HEK293 (cell line): ENCODE results near the gene HBEGF.

Experiments
- CTCF ChIA-PET: fragments of 350-600 bp; formaldehyde crosslinking; extraction: SDS; loops from one replicate; lab custom pipeline; 2021; ENCODE audit warnings: antibody characterized with exemption; lab: Yijun Ruan, JAX
- POLR2A ChIA-PET: fragments of 300-600 bp; formaldehyde crosslinking; extraction: SDS; loops from one replicate; lab custom pipeline; 2020; ENCODE audit warnings: antibody characterized with exemption, inconsistent platforms; lab: Yijun Ruan, JAX
- H3K27ac ChIP-seq: fragments of 200-500 bp; sonication (Bioruptor generic); 2 replicates; pipeline ENCODE4 v1.5.1; 2014; ENCODE audit warnings: low read depth, low read length, control low read depth, inconsistent platforms; ENCODE audit errors: extremely low read depth
- H3K36me3 ChIP-seq, 2 experiments: fragments of 200-500 bp in 1 of 2; sonication (Bioruptor generic) in 1 of 2; 1 replicate in 1 of 2; 2 replicates in 1 of 2; pipeline ENCODE4 v1.5.1; 2014 to 2017; ENCODE audit warnings: inconsistent platforms in 2 of 2, low read length in 2 of 2; ENCODE audit not compliant: control insufficient read depth in 2 of 2, insufficient read depth in 1 of 2
- H3K4me1 ChIP-seq: fragments of 200-500 bp; sonication (Bioruptor generic); 2 replicates; pipeline ENCODE4 v1.5.1; 2014; ENCODE audit warnings: mild to moderate bottlenecking, low read length, inconsistent platforms; ENCODE audit not compliant: control insufficient read depth, insufficient read depth
- H3K4me3 ChIP-seq: 2 replicates; pipeline ENCODE4 v1.5.1; 2011; ENCODE audit warnings: low read depth, mild to moderate bottlenecking, control low read depth, low read length, moderate library complexity
- H3K9me3 ChIP-seq: fragments of 200-500 bp; sonication (Bioruptor generic); 2 replicates; pipeline ENCODE4 v1.5.1; 2014; ENCODE audit warnings: low read depth, low read length, inconsistent platforms; ENCODE audit not compliant: control insufficient read depth, insufficient read depth
- KLF10 ChIP-seq: fragments of 450-650 bp; IDR thresholded peaks from 2 replicates; pipeline ENCODE4 v1.5.1; 2018; ENCODE audit warnings: missing biosample characterization, mild to moderate bottlenecking, missing genetic modification characterization
- RBAK ChIP-seq: fragments of 450-650 bp; formaldehyde crosslinking; IDR thresholded peaks from 2 replicates; pipeline ENCODE4 v1.5.1; 2016; ENCODE audit warnings: missing biosample characterization, missing genetic modification characterization
- SCRT1 ChIP-seq: fragments of 450-650 bp; formaldehyde crosslinking; IDR thresholded peaks from 2 replicates; pipeline ENCODE4 v1.5.1; 2016; ENCODE audit warnings: missing biosample characterization, missing genetic modification characterization, borderline replicate concordance
- TRIM28 ChIP-seq: IDR thresholded peaks from 2 replicates; pipeline ENCODE4 v1.6.1; 2011; ENCODE audit warnings: low read length, control low read depth, borderline replicate concordance
- YY1 ChIP-seq: fragments of 450-650 bp; formaldehyde crosslinking; IDR thresholded peaks from 2 replicates; pipeline ENCODE4 v1.5.1; 2018; ENCODE audit warnings: missing biosample characterization, missing genetic modification characterization
- ZEB2 ChIP-seq: fragments of 450-650 bp; formaldehyde crosslinking; IDR thresholded peaks from 2 replicates; pipeline ENCODE4 v1.5.1; 2016; ENCODE audit warnings: missing biosample characterization, missing genetic modification characterization
- ZNF138 ChIP-seq: fragments of 450-650 bp; formaldehyde crosslinking; IDR thresholded peaks from 2 replicates; pipeline ENCODE4 v1.5.1; 2016; ENCODE audit warnings: missing biosample characterization, missing genetic modification characterization, borderline replicate concordance
- ZNF155 ChIP-seq: fragments of 450-650 bp; formaldehyde crosslinking; IDR thresholded peaks from 2 replicates; pipeline ENCODE4 v1.5.1; 2016; ENCODE audit warnings: missing biosample characterization, missing genetic modification characterization
- ZNF221 ChIP-seq: fragments of 450-650 bp; formaldehyde crosslinking; IDR thresholded peaks from 2 replicates; pipeline ENCODE4 v1.5.1; 2017; ENCODE audit warnings: missing biosample characterization, missing genetic modification characterization, borderline replicate concordance
- ZNF223 ChIP-seq: fragments of 450-650 bp; formaldehyde crosslinking; IDR thresholded peaks from 2 replicates; pipeline ENCODE4 v1.5.1; 2016; ENCODE audit warnings: missing biosample characterization, missing genetic modification characterization
- ZNF23 ChIP-seq: fragments of 450-650 bp; formaldehyde crosslinking; IDR thresholded peaks from 2 replicates; pipeline ENCODE4 v1.5.1; 2016; ENCODE audit warnings: missing biosample characterization, missing genetic modification characterization, borderline replicate concordance
- ZNF423 ChIP-seq: fragments of 450-650 bp; formaldehyde crosslinking; IDR thresholded peaks from 2 replicates; pipeline ENCODE4 v1.5.1; 2016; ENCODE audit warnings: missing biosample characterization, missing genetic modification characterization
- ZNF670 ChIP-seq: fragments of 450-650 bp; formaldehyde crosslinking; IDR thresholded peaks from 2 replicates; pipeline ENCODE4 v1.5.1; 2016; ENCODE audit warnings: missing biosample characterization, missing genetic modification characterization, low read depth
- ZSCAN16 ChIP-seq: fragments of 450-650 bp; formaldehyde crosslinking; IDR thresholded peaks from 2 replicates; pipeline ENCODE4 v1.5.1; 2016; ENCODE audit warnings: missing biosample characterization, missing genetic modification characterization
- ZSCAN30 ChIP-seq: fragments of 450-650 bp; IDR thresholded peaks from 2 replicates; pipeline ENCODE4 v1.5.1; 2018; ENCODE audit warnings: missing biosample characterization, mild to moderate bottlenecking, missing genetic modification characterization, moderate library complexity
- TF ChIP-seq, protein P1 (sequence below): fragments of 450-650 bp; formaldehyde crosslinking; IDR thresholded peaks from 2 replicates; pipeline ENCODE4 v1.5.1; 2016; ENCODE audit warnings: missing biosample characterization, missing genetic modification characterization
- TF ChIP-seq, protein P2 (sequence below): IDR thresholded peaks from 2 replicates; pipeline ENCODE4 v1.6.1; 2011; ENCODE audit warnings: mild to moderate bottlenecking, low read depth, low read length, borderline replicate concordance
- TF ChIP-seq, protein P3 (sequence below): fragments of 450-650 bp; formaldehyde crosslinking; IDR thresholded peaks from 2 replicates; pipeline ENCODE4 v1.5.1; 2016; ENCODE audit warnings: missing biosample characterization, missing genetic modification characterization
- TF ChIP-seq, protein P4 (sequence below): fragments of 450-650 bp; formaldehyde crosslinking; IDR thresholded peaks from 2 replicates; pipeline ENCODE4 v1.5.1; 2016; ENCODE audit warnings: missing biosample characterization, missing genetic modification characterization
- TF ChIP-seq, protein P5 (sequence below): fragments of 450-650 bp; formaldehyde crosslinking; IDR thresholded peaks from 2 replicates; pipeline ENCODE4 v1.5.1; 2016; ENCODE audit warnings: missing biosample characterization, missing genetic modification characterization

HBEGF gene

DNA sequence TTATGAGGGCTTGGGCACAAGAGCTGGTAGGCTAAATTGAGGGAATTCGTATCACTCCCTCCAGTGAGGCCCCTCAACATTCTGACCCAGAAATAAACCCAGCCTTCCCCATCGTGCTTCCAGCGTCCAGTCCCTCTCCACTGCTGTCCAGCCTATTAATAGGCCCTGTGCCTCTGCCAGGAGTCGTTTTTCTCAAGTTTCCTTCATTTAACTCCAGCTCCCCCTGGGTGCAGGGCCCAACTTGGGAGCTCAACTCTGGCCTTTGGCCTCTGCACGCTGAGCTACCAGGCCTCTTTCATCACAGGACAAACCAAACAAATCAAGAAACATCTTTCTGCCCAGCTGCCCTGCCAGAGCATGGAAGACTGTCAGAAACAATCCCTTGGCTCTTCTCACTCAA lies 10.0 kb downstream of the HBEGF start:
- no peaks in the 10 kb centered on the region for H3K9me3 ChIP-seq
- CTCF ChIA-PET = interaction anchor here (1.3 to 4.4 kb wide), 4 partner anchors 9 to 97 kb away, joined by 5 to 26 read pairs (median 14); partner anchors contain the start of gene HBEGF
- no peaks in the 10 kb centered on the region for H3K4me1 ChIP-seq
- H3K4me3 ChIP-seq = no peak overlapping the region
- no peak overlapping the region for H3K27ac ChIP-seq
- POLR2A ChIA-PET = interaction anchor here (0.7 to 2.2 kb wide), 4 partner anchors 9 to 91 kb away, joined by 5 to 9 read pairs (median 6); partner anchors contain the start of genes HBEGF and PFDN1
- TF ChIP-seq ZNF670 (tag by site-specific recombination) = no peak
- TF ChIP-seq, protein P1, sequence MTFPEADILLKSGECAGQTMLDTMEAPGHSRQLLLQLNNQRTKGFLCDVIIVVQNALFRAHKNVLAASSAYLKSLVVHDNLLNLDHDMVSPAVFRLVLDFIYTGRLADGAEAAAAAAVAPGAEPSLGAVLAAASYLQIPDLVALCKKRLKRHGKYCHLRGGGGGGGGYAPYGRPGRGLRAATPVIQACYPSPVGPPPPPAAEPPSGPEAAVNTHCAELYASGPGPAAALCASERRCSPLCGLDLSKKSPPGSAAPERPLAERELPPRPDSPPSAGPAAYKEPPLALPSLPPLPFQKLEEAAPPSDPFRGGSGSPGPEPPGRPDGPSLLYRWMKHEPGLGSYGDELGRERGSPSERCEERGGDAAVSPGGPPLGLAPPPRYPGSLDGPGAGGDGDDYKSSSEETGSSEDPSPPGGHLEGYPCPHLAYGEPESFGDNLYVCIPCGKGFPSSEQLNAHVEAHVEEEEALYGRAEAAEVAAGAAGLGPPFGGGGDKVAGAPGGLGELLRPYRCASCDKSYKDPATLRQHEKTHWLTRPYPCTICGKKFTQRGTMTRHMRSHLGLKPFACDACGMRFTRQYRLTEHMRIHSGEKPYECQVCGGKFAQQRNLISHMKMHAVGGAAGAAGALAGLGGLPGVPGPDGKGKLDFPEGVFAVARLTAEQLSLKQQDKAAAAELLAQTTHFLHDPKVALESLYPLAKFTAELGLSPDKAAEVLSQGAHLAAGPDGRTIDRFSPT (tag by site-specific recombination) = no peak
- TF ChIP-seq, all 188 proteins: peak for 0
- H3K36me3 ChIP-seq = peaks cover 0 to 45% of the 10 kb centered on the region in 2 experiments; a peak in 1 of 3 replicates

DNA sequence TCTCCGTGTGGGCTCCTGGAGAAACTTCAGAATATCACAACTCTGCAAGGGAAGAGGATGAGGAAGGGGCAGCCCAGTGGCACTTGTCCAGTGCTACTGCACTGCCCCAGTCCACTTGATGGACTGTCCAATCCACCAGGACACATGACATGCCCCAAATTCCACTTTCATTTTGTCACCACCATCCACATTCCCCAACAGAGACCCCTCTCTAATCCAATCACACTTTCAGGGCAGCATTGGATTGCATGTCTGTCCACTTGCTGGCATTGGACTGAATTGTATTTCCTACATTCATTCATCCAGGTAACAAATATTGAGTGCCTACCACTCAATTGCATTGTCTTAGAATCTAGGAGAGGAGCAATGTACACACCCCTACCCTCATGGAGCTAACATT lies 14.8 kb downstream of the HBEGF start:
- no peak overlapping the region for H3K27ac ChIP-seq
- ChIA-PET POLR2A (interaction anchor here (0.6 kb wide), 1 partner anchor 15 kb away, joined by 3 read pairs; the partner anchor contains the start of gene HBEGF), CTCF (no interaction called here)
- TF ChIP-seq, protein P2, sequence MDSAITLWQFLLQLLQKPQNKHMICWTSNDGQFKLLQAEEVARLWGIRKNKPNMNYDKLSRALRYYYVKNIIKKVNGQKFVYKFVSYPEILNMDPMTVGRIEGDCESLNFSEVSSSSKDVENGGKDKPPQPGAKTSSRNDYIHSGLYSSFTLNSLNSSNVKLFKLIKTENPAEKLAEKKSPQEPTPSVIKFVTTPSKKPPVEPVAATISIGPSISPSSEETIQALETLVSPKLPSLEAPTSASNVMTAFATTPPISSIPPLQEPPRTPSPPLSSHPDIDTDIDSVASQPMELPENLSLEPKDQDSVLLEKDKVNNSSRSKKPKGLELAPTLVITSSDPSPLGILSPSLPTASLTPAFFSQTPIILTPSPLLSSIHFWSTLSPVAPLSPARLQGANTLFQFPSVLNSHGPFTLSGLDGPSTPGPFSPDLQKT = no peak
- TF ChIP-seq KLF10 (tag by site-specific recombination) (no peak), ZNF223 (tag by site-specific recombination) (no peak), ZNF221 (tag by site-specific recombination) (no peak), TRIM28 (no peak), RBAK (tag by site-specific recombination) (no peak), ZNF423 (tag by site-specific recombination) (no peak), ZNF155 (tag by site-specific recombination) (no peak), ZSCAN30 (tag by site-specific recombination) (no peak), ZNF138 (tag by site-specific recombination) (no peak), SCRT1 (tag by site-specific recombination) (no peak)
- TF ChIP-seq, protein P3, sequence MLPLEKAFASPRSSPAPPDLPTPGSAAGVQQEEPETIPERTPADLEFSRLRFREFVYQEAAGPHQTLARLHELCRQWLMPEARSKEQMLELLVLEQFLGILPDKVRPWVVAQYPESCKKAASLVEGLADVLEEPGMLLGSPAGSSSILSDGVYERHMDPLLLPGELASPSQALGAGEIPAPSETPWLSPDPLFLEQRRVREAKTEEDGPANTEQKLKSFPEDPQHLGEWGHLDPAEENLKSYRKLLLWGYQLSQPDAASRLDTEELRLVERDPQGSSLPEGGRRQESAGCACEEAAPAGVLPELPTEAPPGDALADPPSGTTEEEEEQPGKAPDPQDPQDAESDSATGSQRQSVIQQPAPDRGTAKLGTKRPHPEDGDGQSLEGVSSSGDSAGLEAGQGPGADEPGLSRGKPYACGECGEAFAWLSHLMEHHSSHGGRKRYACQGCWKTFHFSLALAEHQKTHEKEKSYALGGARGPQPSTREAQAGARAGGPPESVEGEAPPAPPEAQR (tag by site-specific recombination) = no peak
- peaks cover 0 to 36% of the 10 kb centered on the region in 2 experiments; a peak in 1 of 3 replicates for H3K36me3 ChIP-seq
- H3K4me3 ChIP-seq = no peak overlapping the region
- H3K9me3 ChIP-seq = no peaks in the 10 kb centered on the region
- peaks cover 10% of the 10 kb centered on the region for H3K4me1 ChIP-seq

DNA sequence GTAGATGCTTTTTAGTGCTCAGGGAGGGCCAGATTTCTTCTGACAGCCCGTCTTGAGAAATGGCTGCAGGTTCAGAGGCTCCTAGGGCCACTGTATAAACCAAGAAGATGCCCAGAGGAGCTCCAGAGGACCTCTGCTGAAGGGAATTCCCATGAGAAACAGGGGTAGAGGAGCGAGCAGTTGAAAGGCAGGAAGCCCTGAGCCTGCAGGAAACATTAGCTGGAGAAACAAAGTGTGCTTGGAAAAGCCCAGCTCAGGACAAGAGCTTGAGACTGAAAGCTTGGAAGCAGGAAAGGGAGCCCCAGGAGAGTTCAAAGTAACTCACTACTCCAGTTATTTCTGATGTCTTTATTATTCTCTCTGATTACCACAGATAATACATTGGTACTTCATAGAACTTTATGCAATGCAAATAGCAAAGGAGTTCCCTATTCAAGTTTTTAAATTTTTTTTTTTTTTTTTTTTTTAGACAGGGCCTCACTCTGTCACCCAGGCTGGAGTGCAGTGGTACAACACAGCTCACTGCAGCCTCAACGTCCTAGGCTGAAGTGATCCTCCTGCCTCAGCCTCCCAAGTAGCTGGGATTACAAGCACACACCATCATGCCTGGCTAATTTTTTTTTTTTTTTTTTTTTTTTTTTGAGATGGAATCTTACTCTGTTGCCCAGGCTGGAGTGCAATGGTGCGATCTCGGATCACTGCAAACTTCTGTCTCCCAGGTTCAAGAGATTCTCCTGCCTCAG lies 16.5 kb downstream of the HBEGF start:
- Histone ChIP-seq H3K9me3 (no peaks in the 10 kb centered on the region), H3K4me3 (no peak overlapping the region), H3K36me3 (peaks cover 0 to 27% of the 10 kb centered on the region in 2 experiments; a peak in 1 of 3 replicates), H3K27ac (no peak overlapping the region), H3K4me1 (peaks cover 10% of the 10 kb centered on the region)
- POLR2A ChIA-PET = interaction anchor here (0.7 to 3.9 kb wide), 2 partner anchors 16 to 89 kb away, joined by 4 to 37 read pairs; partner anchors contain the start of gene HBEGF
- TF ChIP-seq, protein P4, sequence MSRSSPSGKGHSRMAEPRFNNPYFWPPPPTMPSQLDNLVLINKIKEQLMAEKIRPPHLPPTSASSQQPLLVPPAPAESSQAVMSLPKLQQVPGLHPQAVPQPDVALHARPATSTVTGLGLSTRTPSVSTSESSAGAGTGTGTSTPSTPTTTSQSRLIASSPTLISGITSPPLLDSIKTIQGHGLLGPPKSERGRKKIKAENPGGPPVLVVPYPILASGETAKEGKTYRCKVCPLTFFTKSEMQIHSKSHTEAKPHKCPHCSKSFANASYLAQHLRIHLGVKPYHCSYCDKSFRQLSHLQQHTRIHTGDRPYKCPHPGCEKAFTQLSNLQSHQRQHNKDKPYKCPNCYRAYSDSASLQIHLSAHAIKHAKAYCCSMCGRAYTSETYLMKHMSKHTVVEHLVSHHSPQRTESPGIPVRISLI (tag by site-specific recombination) = peak; percentile 99
- no peak for TF ChIP-seq ZNF23 (tag by site-specific recombination)
- no peak for TF ChIP-seq ZSCAN16
- TF ChIP-seq, protein P5, sequence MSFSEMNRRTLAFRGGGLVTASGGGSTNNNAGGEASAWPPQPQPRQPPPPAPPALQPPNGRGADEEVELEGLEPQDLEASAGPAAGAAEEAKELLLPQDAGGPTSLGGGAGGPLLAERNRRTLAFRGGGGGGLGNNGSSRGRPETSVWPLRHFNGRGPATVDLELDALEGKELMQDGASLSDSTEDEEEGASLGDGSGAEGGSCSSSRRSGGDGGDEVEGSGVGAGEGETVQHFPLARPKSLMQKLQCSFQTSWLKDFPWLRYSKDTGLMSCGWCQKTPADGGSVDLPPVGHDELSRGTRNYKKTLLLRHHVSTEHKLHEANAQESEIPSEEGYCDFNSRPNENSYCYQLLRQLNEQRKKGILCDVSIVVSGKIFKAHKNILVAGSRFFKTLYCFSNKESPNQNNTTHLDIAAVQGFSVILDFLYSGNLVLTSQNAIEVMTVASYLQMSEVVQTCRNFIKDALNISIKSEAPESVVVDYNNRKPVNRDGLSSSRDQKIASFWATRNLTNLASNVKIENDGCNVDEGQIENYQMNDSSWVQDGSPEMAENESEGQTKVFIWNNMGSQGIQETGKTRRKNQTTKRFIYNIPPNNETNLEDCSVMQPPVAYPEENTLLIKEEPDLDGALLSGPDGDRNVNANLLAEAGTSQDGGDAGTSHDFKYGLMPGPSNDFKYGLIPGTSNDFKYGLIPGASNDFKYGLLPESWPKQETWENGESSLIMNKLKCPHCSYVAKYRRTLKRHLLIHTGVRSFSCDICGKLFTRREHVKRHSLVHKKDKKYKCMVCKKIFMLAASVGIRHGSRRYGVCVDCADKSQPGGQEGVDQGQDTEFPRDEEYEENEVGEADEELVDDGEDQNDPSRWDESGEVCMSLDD = no peak
- no peak for TF ChIP-seq YY1 (tag by site-specific recombination)
- TF ChIP-seq ZEB2 (tag by site-specific recombination) = no peak
- CTCF ChIA-PET = interaction anchor here (1.1 to 3.2 kb wide), 3 partner anchors 16 to 75 kb away, joined by 3 to 19 read pairs (median 4); partner anchors contain the start of gene HBEGF
